Stimulated activated CD8-positive, alpha-beta memory T cell treated with anti-CD3 and anti-CD28 coated beads, Interleukin-7, amount 100 ng/mL, for 48 hours (primary cell): ENCODE data around the gene LEMD1.

Experiments used
- DNase-seq, 2 donors: peaks; one replicate each; pipeline ENCODE4 v3.0.0-alpha.2; 2020; ENCODE audit warnings: low read depth in 1 of 2; ENCODE audit errors: extremely low read depth in 1 of 2

Gene LEMD1, protein sequence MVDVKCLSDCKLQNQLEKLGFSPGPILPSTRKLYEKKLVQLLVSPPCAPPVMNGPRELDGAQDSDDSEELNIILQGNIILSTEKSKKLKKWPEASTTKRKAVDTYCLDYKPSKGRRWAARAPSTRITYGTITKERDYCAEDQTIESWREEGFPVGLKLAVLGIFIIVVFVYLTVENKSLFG

DNA sequence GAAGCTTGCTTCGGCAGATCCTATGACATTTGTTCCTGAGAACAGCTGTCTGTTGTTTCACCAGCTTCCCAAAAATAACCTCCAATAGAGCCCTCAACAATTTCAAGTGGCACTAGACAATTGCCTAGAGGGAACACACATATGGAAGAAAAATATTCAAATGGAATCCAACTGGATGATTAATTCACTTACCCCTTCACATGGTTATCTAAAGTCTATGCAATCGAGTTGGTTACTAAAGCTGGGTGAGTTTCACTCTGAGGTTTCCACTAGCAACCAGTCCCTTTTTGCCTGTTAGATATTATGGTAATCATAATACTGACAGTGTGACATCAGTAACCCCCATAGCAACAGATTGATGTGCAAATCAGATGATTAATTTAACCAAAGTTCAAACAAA, at the start of gene LEMD1:
Gene LEMD1, minus strand, starts transcription at position 259 of the 400 bp plus-strand sequence. CDS start 1,520 bp downstream, outside the sequence.
- DNase-seq = no peak

DNA sequence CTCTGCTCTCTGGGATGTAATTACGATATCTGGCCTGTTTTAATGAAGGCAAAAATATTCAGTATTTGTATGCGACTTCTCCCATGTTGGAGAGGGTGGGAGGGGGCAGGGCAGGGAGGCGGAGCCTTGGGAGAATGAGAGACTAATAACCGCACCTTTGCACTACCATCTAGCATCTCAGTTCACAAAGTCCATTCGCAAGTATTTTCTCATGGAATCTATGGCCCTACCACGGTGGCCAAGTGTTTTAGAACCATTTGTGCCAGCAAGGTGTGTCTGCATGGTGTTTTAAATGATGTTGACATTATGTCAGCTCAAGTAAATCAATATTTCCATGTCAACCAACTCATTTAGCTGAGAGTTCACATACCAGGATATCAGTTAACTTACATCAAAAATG, 48.3 kb upstream of the LEMD1 start:
- no peak for DNase-seq

DNA sequence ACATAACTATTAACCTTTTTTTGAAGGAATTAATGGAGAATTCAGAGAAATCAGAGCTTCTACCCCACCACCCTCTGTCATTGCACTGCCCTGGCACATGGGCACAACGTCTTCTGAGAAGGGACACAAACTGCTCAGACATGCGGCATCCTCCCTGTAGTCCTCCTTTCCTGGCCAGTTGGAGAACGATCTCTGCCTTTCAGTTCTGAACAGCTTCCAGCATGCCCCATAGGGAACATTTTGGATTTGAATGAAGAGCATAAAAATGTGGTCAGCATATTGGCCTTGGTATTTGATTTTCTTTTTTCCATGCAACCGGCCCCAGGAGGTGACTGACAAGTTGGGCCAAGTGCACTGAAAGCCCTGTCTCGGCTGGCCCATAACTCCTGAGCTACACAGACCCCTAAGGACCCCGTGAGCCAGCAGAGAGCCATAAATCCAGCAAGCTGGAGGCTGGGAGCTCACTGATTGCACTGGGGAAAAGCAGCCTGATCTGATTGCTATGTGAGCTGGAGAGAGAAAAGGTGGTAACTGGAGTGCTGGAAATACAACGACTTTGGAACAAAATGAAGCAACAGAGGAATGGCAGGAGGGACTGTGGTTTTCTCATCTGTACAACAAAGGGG, 44.9 kb upstream of the LEMD1 start:
- DNase-seq = no peak

DNA sequence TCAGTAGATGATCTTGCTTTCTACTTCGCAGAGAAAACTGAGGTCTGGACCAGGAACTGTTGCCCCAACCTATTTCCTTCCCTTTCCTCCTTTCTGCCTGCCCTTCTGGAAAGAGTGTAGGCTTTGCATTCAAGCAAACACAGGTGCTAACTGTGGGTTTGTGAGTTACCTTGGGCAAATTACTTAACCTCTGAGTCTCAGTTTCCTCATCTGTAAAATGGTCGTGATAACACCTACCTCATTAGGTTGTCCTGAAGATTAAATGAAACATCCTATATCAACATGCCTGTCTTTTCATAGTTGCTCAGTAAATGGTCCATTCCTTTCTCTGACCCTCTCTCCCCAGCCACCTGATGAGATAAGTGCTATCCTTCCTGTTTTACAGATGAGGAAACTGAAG, 43.5 kb upstream of the LEMD1 start:
- DNase-seq = no peak

DNA sequence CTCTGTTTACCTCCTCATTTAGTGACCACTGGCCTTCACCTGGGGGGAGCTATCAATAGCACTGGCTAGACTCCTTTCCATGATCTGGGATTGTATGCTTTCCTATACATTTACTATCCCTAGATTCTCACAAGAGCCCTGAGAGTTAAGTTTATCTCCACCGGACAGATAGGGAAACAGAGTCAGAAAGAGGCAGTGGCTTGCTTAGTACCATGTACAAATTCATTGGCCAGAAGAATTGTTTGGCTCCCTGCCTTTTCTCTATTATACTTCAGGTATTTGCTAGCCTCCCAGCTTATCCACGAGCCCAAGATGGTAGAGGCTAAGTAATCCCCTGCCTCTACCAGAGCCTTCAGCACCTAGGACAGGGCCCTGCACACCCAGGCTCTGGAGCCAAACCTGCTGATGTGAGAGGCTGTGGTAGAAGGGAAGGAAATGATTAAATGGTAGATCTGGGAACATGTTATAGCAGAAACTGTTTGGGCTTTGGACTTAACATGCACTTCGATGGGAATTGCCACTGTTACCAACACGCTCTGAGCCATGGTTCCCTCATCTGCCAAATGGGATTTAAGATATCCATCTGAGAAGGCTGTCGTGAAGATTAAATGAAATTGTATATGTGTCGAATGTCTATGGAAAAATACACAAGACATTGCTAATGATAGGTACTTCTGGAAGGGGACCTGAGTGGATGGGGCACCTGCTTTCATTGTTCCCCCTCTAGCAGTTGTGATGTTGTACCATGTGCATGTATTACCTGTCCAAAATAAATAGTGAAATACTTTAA, 37.1 kb upstream of the LEMD1 start:
- no peak for DNase-seq

DNA sequence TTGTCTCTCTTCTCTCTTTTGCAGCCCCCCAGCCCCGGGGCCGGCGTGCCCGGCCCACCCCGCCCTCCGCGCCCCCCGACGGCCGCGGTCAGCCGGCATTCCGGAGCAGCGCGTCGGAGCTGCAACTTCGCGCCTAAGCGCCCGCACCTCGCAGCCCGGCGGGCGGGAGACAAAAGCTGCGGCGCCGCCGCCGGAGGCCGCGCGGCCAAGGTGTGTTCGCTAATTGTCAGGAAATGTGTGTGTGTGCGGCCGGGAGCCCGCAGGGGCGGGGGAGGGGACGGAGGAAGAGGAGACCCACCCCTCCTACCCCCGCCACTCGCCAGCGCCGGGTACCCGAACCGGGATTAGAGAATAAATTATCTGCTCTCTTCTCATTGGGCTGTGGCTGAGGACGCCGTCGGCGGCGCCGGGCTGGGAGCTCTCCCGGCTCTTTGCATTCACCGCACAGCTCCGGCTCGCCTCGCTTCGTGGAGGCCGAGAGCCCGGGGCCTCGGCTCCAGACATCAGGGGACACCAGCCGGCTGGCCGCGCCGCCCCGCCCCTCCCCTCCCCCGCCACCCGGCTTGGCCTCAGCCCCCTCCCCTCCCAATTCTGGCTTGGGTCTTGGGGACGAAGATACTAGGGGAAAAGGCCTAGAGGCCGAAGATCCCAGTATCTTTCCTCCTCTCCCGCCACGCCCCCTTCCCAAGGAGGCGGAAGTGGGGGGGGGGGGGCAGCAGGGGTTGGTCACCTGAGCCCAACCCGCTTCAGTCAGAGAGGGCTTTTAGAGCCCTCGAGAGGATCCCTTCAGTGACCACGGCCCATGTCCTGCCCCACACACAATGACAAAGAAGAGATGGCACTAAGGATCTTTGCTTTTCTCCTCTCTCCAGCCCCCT, 35.3 kb upstream of the LEMD1 start:
- no peak for DNase-seq

DNA sequence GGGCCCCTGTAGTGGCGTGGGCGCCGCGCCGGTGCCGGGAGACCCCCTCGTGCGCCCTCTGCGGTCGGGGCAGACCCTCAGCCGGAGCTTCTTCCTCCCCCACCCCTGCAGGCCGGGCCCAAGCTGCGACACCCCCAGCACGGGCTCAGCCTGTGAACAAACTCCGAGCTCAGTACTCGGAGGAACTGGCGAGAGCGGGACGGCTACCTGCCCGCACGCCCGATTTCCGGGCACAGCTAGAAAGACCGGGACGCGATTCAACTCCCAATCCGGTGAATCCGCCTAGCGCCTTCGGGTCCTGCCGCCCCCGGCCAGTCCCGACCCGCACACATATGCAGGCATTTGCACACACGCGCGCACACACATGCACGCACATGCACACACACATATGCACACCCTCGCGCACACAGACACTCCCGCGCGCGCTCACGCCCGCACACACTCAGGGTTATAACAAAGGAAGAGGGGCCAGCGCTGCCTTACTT, 34.6 kb upstream of the LEMD1 start:
- no peak for DNase-seq

DNA sequence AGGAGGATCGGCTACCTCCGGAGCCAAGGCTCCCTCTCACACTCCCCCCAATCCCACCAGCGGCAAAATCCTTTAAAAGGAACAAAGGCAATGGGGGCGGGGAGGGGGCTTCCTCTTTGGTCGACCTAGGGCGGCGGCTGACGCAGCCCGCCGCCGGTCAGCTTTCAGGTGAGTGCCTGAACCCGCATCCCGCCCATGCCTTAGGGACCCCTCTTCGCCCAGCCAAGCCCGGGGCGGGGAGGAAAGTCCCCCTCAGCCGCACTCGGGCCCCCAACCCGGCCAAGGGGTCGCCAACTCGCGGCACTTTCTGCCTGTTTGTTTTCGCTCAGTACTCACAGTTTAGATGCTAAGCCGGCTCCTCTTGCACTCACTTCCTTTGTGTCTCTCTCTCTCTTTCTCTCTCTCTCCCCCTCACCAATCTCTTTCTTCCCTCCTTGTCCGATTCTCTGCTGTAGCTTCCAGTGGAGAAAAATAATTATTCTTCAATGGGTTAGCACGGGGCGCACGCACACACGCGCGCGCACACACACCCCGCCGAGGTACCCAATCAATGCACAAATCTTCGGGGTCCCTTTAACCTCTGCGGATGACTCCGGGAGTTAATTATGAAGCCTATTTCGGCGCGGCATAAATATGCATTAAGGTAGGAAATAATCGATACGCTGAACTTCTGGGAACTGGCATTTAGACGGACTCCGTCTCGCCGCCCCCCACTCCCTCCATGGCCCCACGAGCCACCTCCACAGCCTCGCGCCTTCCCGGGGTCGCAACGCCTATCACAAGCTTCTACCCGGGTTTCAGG, 33.9 kb upstream of the LEMD1 start, which contains the start of gene BLACAT1:
Gene BLACAT1, minus strand, starts transcription at position 465 of the 802 bp plus-strand sequence.
- DNase-seq = no peak

DNA sequence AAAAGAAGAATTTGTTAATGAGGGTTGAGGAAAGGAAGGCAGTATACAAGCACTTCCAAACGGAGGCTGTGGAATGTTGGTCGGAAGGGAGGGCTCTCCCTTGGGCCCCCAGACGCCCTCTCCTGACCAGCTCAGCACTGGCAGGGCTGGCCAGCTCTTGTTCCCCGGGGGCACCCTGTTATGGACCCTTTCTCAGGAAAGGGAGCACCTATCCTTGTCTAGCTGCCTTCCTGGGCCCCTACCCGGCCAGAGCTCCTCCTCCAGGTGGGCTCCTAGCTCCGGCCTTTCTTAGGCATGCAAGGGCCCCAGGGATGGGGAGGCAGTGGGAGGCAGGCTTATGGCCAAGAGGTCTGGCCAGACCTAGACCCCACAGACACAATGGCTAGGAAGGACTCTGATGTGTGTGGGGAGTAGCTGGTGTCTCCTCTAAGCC, 33.1 kb upstream of the LEMD1 start:
- no peak for DNase-seq

DNA sequence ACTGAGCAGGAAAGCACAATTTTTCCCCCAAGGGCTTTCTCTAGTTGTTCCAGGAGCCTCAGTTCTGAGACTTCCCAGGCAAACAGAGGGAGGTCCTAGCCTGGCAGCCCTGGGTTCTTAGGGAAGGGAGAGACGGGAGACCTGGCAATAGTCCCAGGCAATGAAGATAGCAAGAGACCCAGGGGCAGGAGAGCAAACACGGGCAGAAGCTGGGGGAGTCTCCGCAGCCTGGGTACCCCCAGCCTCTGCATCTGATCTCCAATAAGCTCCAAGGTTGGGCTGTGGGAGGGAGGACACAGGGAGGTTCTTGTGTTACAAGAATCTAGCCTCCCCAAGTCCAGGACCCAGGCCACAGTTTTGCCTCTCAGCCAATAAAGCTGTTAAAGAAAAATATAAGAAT, 31.6 kb upstream of the LEMD1 start:
- no peak for DNase-seq

DNA sequence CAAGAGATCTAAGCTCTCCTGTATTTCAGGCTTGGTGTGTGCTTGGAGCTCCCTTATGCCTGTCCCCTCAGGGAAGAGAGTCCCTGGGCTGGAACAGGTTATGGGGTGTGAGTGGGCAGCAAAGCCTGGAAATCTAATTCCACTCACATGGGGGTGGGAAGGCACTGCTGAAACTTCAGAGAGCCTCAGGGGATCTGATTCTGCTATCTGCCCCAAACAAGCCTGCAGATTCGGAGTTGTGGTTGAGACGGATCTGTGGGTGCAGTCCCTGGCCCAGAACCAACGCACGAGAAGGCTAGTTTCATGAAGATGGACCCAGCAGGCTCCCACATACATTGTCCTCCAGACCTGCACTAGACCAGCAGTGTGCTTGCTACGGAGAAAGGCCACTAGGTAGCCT, 31.1 kb upstream of the LEMD1 start:
- no peak for DNase-seq

DNA sequence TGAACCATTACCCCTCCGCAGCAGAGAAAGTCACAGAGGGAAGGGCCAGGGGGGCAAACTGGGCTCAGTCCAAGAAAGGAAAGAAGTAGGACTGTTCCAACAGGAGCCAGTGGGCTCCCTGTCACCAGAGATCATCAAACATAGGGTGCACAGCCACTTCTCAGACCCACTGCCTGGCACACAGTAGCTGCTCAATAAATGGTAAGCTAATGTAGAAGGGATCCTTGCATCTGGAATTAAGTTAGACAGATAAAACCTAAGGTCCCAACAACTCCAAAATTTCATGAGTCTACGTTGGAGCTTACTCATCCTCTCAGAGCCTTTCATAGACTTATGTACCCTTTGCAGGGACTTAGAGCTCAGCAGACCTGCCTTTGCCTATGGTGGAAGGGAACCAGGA, 30.5 kb upstream of the LEMD1 start:
- DNase-seq = no peak

DNA sequence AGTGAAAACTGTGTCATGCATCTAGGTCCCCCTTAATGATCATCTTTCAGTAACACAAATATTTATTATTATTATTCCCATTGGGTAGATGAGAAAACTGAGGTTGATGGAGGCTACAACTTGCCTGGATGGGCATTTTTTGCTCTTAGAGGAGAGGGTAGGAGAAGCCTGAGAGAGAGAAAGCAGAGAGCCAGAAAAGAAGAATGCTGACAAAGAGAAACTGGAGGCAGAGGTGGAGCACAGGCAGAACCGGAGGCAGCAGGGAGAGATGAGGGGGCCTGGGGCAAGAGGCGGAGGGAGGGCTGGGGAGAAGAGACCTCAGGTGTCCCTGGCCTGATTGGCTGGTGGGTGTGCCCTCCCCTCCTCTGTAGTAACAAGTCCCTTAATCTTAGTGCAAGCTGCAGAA, 29.9 kb upstream of the LEMD1 start:
- DNase-seq = no peak

DNA sequence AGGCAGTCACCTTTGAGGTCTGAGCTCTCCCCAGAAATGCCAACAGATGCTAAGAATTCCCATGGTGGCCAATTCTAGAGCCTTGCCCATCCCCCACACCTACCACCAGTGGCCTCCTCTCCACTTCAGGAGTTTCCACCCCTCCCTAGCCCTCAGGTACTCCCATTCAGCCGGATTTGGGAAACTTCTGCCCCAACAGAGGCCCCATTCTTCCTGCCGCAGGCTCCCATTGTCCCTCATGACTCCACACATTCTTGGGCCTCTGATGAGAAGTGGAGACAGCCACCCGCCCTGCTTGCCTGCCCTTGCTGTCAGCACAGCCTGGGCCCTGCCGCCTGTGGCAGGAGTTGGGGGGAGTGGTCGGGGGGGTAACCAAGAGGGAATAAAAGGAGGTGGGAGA, 29.3 kb upstream of the LEMD1 start:
- no peak for DNase-seq

DNA sequence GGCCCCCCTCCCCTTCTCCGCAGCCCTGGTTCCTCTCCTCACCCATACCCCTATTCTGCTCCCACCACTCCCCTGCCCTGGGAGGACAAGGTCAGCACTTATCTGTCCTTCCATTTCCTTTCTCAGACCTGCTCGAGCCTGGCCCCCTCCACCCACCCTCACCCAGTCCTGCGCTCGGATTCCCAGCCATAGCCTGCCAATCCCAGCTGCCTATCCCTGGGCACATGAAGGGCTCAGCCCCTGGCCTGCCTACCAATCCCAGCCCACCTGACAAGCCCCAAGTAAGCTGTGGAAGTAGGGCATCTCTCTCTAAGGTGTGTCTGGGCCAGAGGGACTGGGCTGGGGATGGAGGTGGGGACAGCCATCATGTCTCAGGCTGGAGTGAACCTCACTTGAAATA, 28.6 kb upstream of the LEMD1 start:
- DNase-seq = no peak

DNA sequence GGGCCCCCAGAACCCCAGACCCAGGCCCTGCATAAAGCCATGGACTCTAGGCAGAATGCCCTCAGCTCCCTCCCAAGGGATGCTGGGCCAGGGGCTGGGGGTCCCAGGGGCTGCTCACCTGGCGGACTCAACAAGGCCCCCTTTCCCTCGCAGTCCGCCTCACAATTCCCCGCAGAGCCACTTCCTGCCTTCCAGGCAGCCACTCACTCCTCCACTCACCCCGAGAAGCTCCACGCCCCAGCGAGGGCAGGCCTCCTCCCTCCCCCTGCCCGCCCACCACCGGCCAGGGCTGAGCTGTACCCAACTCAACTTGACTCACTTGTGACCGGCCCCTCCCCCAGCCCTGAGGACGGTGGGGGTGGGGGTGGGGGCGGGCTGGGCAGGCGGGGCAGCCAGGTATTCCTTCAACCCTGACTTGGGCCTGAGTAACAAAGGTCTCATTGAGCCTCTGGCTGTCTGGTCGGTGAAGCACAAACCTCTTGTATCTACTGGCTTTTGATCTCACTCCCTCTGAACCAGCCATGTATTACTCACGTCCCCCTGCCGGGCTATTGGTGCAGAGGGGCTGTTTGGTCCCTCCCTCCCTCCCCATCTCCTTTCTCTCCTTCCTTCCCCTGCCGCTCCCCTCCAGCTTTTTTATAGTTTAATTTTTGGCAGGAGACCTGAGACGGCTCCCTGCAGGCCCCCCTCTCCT, 28.0 kb upstream of the LEMD1 start:
- peak in 1 of 2 donors; percentile 50 for DNase-seq

DNA sequence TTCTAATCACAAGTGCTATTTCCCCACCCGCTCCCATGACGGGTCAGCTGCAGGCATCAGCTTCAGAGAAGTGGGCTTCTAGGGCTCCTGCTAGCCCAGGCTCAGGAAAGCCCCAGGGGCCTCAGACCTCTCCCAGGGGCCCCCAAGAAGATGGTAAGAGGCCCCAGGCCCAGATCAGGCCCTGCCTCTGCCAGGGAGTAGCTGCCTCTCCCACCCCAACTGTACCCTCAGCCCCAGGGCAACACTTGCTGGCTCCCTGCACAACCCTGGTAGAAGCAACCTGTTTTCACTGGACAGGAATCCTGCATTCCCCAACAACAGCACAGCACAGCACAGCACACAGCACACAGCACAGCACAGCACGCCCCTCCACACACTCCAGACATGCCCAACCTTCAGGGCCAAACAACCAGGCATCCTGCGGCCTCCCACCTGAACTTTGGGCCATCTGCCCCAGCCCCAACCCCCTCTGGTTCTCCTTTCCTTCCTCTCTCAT, 27.4 kb upstream of the LEMD1 start:
- no peak for DNase-seq

DNA sequence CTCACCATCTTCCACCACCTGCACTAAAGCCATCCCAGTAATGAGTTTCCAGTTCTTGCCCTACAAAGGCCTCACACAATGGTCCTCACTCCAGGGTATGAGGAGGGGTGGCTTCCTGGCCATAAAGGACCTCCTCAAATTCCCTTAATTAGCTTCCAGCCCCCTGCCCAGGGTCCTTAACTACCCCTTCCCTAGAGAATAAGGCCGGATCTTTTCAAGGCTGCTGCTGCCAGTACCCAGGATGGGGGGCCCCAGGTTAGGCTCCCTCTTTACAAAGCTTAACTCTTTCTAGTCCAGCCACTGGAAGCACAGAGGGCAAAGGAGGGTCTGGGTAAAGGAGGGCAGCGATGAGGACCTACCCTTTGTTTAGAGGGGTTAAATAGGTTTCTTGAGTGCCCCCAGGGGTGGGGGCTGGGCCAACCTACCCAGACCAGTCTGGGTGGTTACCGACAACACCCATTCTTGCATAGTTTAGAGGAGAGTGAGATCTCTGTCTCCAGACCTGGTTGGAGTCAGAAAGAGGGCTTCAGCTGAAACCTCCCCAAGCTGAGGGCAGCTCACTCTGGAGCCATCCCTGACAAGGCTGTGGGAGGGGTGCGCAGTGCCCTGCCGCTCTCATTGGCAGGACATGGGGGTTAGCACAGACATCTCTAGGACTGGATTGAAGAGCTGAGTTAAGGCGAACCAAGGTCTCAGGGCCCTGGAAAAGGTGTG, 26.8 kb upstream of the LEMD1 start:
- no peak for DNase-seq
